GM12874 (cell line): ENCODE data around the gene PEAK1.

Experiments
- CTCF ChIP-seq: IDR thresholded peaks from 2 replicates; pipeline ENCODE4 v1.5.1; 2011; ENCODE audit warnings: low read depth, mild to moderate bottlenecking, control low read depth, low read length, moderate library complexity; ENCODE audit not compliant: insufficient read depth

The PEAK1 gene

DNA sequence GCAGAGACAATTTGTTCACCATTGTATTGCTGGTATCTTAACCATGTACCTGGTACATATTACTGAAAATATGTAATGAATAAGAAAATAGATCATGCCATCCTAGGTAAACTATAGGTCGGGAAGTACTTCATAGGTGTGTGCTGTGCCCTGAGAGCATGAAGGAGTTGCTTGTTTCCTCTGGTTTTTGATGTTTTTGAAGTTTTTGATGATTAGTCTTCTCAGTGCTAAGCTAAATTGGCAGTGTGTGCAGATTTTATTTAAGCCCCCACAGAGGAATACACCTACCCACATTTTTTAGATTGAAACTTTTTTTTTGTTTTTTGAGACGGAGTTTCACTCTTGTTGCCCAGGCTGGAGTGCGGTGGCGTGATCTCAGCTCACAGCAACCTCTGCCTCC, 17.4 kb upstream of the PEAK1 start:
- no peak for TF ChIP-seq CTCF

DNA sequence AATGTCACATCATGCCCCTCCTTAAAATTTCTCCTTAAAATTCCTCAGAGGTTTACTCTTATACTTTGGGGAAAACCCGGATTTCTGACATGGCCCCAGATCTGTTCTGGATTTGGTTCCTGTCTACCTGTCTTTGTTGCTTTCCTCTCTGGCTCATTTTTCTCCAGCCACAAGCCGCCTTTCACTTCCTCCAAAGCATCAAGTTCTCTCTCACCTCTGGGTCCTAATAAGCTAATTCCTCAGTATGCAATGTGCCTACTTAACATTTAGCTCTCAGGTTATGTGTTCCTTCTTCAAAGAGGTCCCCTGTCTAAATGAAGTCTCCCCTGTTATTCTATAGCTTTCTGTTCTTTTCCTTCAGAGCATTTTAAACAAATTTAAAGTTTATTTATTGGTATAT, 16.9 kb upstream of the PEAK1 start:
- no peak for TF ChIP-seq CTCF

DNA sequence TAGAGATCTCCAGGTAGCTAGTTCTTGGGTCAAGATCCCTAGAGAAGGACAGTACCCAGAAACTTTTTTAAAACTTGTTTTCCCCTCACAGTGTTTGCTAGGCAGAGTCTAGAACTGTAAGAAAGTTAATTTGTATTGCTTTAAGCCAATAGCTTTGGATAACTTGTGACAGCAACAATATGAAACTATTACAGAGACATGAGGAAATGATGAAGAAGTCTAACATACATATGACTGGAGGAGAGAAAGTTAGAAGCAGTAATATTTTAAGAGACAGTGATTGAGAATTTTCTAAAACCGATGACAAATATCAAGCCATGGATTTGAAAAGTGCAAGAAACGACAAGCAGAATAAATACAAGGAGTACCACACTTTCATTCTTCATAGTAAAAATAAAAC, 10.7 kb upstream of the PEAK1 start:
- no peak for TF ChIP-seq CTCF

GRCh38 chr15:77430213-77430612, 10.3 kb upstream of the PEAK1 start:
- no peak for TF ChIP-seq CTCF

- no peak for TF ChIP-seq CTCF
These were observed 7.0 kb upstream of the PEAK1 start for GRCh38 chr15:77426871-77427270.

- no peak for TF ChIP-seq CTCF
These were observed 6.5 kb upstream of the PEAK1 start for GRCh38 chr15:77426377-77426776.

- no peak for TF ChIP-seq CTCF
These were observed 5.2 kb upstream of the PEAK1 start for GRCh38 chr15:77425104-77425503.

DNA sequence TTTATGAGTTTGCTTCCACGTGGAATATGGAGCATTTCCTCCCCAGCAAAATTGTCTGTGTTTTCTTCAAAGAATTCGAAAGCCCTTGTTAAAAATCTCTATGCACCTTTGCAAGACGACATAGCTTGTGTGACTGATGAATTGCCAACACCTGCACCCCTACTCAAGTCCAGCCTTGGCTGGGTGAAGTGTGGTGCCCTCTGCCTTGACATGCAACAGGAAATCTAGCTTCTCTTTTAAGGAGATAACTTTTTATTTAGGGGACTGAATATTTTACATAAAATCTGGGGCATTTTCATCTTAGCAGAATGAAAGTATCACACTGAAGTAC, 1.4 kb upstream of the PEAK1 start:
- TF ChIP-seq CTCF = no peak
